Fibroblast of skin of right biceps (primary cell): Measurements from ENCODE around the gene SLC35F2.
"Not testable (repeated sequence)": the region's sequence is repeated elsewhere in the genome, so short reads cannot be mapped to it uniquely, and the experiment has no call there.

Experiments
- DNase-seq: peaks from one replicate; pipeline ENCODE4 v3.0.0-alpha.2; 2013

Gene SLC35F2

DNA sequence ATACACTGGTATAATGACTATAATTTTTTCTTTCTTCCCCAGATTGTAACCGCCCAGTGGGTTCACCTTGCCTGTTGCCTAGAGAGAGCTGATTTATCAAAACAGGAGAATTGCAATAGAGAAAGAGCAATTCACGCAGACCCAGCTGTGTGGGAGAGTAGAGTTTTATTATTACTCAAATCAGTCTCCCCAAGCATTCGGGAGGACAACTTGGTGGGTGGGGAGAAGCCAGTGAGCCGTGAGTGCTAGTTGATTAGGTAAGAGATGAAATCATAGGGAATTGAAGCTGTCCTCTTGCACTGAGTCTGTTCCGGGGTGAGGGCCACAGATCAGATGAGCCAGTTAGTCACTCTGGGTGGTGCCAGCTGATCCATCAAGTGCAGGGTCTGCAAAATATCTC, 73.2 kb downstream of the SLC35F2 start:
- DNase-seq: peak; percentile 18

GRCh38 chr11:107783121-107783520, 75.5 kb downstream of the SLC35F2 start:
- DNase-seq: peak; percentile 27

- DNase-seq: no peak
Measured at GRCh38 chr11:107780775-107781174, 77.8 kb downstream of the SLC35F2 start.

DNA sequence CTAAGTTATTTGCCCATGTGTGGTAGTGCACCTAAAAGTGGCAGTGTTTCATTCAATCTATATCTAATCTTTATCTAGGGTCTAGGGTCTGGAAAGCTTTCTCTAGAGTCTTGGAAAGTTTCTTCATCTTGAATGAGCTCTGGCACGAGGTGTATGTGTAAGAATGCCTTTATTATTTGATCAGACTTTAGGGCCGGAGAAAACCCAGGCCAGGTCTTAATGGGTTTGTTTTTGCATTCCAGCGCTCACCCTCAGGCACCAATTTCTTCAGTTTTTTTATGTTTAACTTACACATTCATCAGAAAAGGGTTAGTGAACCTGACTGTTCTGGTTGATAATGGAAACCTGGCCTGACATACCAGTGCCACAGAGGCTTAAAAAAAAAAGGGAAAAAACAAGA, 78.5 kb downstream of the SLC35F2 start:
- no peak for DNase-seq

DNA sequence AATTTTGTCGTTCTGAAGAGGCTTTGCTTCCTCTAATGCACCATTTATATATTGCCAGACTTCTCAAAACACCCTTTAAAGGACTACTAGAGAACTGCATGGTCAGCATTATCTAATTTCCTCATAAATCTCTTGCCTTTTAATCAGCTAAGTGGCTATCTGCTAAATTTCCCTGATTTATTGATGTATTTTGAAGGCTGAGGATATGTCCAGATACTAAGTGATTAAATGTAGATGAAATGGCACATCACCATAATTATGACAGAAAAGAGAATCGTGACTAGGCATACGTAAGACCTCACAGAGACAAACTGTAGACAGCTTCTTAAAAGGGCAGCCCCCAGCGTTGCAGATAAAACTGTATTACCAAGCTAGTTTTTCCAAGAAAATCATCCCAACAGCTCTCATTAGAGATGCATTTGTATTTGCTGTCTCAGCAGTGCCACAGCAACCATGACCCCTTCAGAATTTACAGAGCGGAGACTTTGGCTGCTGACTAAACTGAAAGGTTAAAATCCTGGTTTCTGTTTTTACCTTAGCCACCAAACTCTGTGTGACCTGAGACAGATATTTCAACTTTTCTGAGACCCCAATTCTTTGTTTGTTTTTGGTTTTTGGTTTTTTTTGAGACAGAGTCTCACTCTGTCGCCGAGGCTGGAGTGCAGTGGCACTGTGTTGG, 79.6 kb downstream of the SLC35F2 start:
- no peak for DNase-seq

GRCh38 chr11:107777110-107777509, 81.5 kb downstream of the SLC35F2 start:
- DNase-seq: no peak

DNA sequence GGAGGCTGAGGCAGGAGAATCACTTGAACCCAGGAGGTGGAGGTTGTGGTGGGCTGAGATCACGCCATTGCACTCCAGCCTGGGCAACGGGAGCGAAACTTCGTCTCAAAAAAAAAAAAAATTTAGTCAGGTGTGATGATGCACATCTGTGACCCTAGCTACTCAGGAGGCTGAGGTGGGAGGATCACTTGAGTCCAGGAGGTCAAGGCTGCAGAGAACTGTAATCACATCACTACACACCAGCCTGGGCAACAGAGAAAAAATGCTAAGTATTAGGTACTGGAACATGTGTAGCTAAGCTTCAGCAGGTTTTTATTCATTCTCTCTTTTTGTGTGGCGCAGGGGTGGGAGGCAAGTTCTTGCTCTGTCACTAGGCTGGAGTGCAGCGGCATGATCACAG, 82.5 kb downstream of the SLC35F2 start:
- DNase-seq: no peak

- peak; percentile 87 for DNase-seq
Measured at GRCh38 chr11:107770551-107770951, 88.0 kb downstream of the SLC35F2 start.

GRCh38 chr11:107769189-107769588, 89.4 kb downstream of the SLC35F2 start:
- DNase-seq: peak; percentile 89

DNA sequence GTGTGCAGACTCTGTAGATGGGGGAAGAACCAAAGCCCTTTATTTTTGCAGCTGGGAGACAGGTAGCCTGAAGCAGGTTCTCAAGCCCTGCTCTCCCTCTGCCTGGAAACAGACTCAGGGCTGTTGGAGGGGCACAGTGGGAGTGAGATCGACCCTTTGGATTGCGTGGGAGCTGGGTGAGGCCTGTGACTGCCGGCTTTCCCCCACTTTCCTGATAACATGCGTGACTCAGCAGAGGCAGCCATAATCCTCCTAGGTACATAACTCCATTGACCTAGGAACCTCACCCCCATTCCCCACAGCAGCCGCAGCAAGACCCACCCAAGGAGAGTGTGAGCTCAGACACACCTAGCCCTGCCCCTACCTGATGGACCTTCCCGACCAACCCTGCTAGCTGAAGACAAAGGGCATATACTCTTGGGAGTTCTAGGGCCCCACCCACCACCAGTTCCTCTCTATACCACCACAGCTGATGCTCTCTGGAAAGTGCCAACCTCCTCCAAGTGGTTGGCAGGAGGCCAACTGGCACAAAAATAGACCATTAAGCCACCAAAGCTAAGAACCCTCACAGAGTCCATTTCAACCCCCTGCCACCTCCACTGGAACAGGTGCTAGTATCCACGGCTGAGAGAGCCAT, 99.8 kb downstream of the SLC35F2 start:
- not testable (repeated sequence) for DNase-seq

- no peak for DNase-seq
Measured at GRCh38 chr11:107757661-107758060, 100.9 kb downstream of the SLC35F2 start.

- DNase-seq: no peak
Measured at GRCh38 chr11:107756553-107756952, 102.0 kb downstream of the SLC35F2 start.

DNA sequence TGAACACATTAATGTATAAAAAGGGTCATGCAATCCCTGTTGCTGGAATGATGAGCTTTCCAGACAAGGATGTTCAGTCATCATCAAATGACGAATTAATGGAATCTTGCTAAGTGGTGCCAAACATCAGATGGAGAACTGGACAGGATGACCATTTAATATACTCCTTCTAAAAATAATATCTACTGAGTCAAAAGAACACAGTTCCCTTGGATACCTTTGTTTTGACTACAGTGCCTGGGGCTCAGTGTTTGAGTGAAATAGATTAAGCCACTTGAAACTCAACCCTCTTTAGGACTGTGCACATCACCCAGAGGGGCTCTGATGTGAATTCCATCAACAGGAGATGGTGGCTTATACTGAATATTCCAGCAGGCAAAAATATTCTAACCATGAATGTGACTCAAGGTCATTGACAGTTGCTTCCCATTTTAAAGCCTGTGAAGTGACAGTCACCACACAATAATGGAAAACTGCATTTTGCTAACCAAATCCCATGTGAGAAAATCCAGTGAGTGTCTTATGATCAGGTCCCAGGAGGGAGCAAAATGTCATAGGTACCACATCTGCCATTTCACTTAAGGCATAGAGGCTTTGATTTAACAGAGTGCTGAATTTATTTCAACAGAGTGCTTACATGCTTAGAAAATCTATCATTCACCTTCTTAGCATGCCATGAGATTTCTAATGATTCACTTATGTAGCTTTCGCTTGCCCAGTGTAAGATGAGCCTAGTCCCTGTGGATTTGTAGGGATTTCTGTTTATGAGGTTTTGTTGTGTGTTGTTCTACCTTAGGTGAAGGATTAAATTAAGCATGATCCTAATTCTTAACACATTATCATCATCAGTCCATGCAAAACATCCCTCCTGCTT, 105.4 kb downstream of the SLC35F2 start:
- peak; percentile 25 for DNase-seq

GRCh38 chr11:107752508-107752907, 106.1 kb downstream of the SLC35F2 start:
- no peak for DNase-seq

GRCh38 chr11:107751082-107751481, 107.5 kb downstream of the SLC35F2 start:
- DNase-seq: no peak

GRCh38 chr11:107750313-107750712, 108.3 kb downstream of the SLC35F2 start:
- DNase-seq: no peak

DNA sequence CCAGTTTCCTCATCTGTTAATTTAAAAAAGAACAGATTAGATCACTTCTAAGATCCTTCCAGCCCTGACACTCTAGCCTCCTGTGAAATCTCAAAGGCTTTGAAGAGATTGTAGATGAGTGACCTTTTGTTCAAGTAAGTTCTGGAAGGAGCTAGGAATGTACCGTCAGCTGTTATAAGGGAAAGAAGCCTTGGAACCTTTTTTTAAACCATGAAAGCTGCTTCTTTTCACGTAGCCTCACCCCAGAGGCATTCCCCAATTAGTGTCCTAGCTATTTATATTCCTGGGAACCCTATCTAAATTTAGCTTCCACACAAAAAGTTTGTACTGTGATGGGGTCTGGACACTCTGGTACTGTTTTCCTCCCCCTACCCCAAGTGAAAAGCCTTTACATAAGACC, 111.0 kb downstream of the SLC35F2 start:
- no peak for DNase-seq

GRCh38 chr11:107744736-107745135, 113.9 kb downstream of the SLC35F2 start:
- DNase-seq: no peak

GRCh38 chr11:107743191-107743590, 115.4 kb downstream of the SLC35F2 start:
- no peak for DNase-seq

GRCh38 chr11:107741044-107741823, 117.4 kb downstream of the SLC35F2 start:
- peak; percentile 30 for DNase-seq
